Type B pancreatic cell (in vitro differentiated cells): ENCODE results near the gene SYNE3. TPM values are rescaled to one million over a fixed set of nuclear protein-coding genes. Genes with fewer than 3 reads are reported as not detected.

Experiments
- DNase-seq: peaks from one replicate; pipeline ENCODE4 v3.0.0; 2021; ENCODE audit warnings: mixed read lengths; ENCODE audit not compliant: unreplicated experiment; ENCODE audit errors: extremely low spot score
- H3K27ac Mint-ChIP-seq: 2 replicates; pipeline ENCODE4 v1.8.0; 2021; ENCODE audit warnings: mild to moderate bottlenecking, mixed read lengths
- H3K27me3 Mint-ChIP-seq: 2 replicates; pipeline ENCODE4 v1.8.0; 2021; ENCODE audit warnings: mixed read lengths
- H3K36me3 Mint-ChIP-seq: 2 replicates; pipeline ENCODE4 v1.8.0; 2021; ENCODE audit warnings: mixed read lengths
- H3K4me1 Mint-ChIP-seq: one replicate; pipeline ENCODE4 v1.8.0; 2021; ENCODE audit warnings: mixed read lengths; ENCODE audit not compliant: unreplicated experiment
- H3K4me3 Mint-ChIP-seq: 2 replicates; pipeline ENCODE4 v1.8.0; 2021; ENCODE audit warnings: mild to moderate bottlenecking, mixed read lengths
- H3K9me3 Mint-ChIP-seq: 2 replicates; pipeline ENCODE4 v1.8.0; 2021; ENCODE audit warnings: mixed read lengths
- total RNA-seq: library from RNA; stranded (reverse); gene quantifications from 2 replicates; pipeline ENCODE4 v1.2.1, GENCODE V29; 2021; ENCODE audit warnings: low replicate concordance
- TF ChIP-seq, protein P1 (sequence below): fragments of 200-600 bp; sonication (generic); conservative IDR thresholded peaks from 2 replicates; pipeline ENCODE4 v1.5.0; 2021; ENCODE audit warnings: antibody characterized with exemption, mild to moderate bottlenecking

The SYNE3 gene
- total RNA-seq, 1 donor from 2014 or later: 0.65 TPM

DNA sequence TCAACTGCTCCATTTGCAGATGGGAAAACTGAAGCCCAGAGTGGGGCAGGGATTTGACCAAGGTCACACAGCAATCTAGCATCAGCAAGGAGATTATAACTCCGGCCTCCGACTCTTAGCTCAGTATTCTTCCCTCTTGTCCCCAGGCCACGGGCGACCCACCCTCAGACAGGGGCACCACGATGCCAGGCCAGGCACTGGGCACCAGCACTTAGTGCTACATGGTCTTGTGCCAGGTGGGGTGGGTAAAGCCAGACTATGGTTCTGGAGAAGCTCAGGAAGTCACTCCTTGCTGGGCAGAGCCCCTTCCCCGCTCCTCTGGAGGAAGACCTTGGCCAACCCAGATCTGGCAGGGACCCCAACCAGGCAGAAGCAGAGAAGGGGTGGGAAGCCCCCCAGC, 41.5 kb downstream of the SYNE3 start:
- Mint-ChIP-seq H3K4me1 (peaks cover 4% of the 10 kb centered on the region), H3K27me3 (peaks cover 13% of the 10 kb centered on the region), H3K36me3 (no peaks in the 10 kb centered on the region), H3K9me3 (no peaks in the 10 kb centered on the region), H3K27ac (no peak overlapping the region), H3K4me3 (no peak overlapping the region)
- TF ChIP-seq, protein P1, sequence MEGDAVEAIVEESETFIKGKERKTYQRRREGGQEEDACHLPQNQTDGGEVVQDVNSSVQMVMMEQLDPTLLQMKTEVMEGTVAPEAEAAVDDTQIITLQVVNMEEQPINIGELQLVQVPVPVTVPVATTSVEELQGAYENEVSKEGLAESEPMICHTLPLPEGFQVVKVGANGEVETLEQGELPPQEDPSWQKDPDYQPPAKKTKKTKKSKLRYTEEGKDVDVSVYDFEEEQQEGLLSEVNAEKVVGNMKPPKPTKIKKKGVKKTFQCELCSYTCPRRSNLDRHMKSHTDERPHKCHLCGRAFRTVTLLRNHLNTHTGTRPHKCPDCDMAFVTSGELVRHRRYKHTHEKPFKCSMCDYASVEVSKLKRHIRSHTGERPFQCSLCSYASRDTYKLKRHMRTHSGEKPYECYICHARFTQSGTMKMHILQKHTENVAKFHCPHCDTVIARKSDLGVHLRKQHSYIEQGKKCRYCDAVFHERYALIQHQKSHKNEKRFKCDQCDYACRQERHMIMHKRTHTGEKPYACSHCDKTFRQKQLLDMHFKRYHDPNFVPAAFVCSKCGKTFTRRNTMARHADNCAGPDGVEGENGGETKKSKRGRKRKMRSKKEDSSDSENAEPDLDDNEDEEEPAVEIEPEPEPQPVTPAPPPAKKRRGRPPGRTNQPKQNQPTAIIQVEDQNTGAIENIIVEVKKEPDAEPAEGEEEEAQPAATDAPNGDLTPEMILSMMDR: no peak
- DNase-seq: no peak

DNA sequence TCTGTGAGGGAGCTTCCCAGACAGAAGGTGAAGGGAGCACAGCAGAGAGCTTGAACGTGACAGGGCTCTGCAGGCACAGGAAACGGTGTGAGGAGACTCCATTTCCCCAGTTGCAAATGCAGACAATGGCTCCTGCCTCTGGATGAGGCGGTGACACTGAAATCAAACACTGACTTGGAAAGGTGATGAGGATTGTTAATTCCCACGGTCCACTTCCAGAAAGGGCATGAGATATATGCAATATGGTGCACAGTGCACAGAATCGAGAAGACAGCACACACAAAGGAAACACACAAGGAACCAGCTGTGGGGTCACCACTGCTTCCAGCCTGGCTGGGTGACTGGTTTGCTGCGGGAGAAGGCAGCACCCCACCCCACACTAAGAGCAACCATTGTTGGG, 42.0 kb downstream of the SYNE3 start:
- H3K4me1 Mint-ChIP-seq: peaks cover 4% of the 10 kb centered on the region
- no peak for DNase-seq
- H3K4me3 Mint-ChIP-seq: no peak overlapping the region
- TF ChIP-seq, protein P1: no peak
- H3K27ac Mint-ChIP-seq: no peak overlapping the region
- peaks cover 13% of the 10 kb centered on the region for H3K27me3 Mint-ChIP-seq
- H3K9me3 Mint-ChIP-seq: no peaks in the 10 kb centered on the region
- H3K36me3 Mint-ChIP-seq: no peaks in the 10 kb centered on the region

DNA sequence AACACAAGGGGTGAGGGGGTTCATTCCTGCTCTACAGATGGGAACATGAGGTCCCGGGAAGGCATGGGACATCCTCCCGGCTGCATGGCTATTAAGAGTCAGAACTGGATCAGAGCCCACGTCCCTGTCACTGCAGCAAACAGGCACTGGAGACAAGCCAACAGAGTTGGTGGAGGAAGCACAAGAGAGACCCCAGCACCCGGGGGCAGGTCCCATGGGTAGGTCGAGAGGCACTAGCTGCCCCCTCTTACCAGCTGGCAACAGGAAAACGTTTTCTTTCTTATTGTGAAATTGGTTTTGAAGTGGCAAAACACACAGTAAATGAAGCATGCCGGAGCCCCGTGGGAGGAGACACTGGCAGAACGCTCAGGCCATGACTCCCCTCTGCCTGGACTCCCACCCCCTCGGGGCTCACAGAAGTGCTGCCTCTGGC, 43.6 kb downstream of the SYNE3 start:
- H3K27me3 Mint-ChIP-seq: peaks cover 13% of the 10 kb centered on the region
- H3K4me1 Mint-ChIP-seq: peaks cover 7% of the 10 kb centered on the region
- H3K36me3 Mint-ChIP-seq: no peaks in the 10 kb centered on the region
- TF ChIP-seq, protein P1: no peak
- H3K4me3 Mint-ChIP-seq: no peak overlapping the region
- no peak for DNase-seq
- no peaks in the 10 kb centered on the region for H3K9me3 Mint-ChIP-seq
- no peak overlapping the region for H3K27ac Mint-ChIP-seq

DNA sequence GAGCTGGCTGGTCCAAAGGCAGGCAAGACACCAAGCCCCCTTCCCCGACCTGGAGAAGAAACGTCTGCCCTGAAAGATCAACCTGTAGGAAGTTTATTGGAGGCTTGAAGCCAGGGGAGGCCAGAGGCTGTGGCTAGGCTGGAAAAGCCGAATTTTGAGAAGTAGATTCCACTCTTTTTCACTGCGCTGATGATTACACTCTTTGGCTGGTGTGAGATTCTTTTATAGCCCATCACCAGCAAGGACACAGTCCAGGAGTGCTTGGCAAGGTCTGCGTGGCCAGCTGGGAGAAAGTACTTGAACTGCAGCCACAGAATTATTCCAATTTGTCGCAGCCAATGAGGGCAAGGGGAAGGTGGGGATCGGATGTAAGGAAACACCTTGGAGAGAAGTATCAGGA, 45.0 kb downstream of the SYNE3 start:
- TF ChIP-seq, protein P1: no peak
- DNase-seq: no peak
- Mint-ChIP-seq H3K9me3 (no peaks in the 10 kb centered on the region), H3K27me3 (peaks cover 19% of the 10 kb centered on the region), H3K27ac (no peak overlapping the region), H3K4me1 (peaks cover 7% of the 10 kb centered on the region), H3K36me3 (no peaks in the 10 kb centered on the region), H3K4me3 (no peak overlapping the region)

DNA sequence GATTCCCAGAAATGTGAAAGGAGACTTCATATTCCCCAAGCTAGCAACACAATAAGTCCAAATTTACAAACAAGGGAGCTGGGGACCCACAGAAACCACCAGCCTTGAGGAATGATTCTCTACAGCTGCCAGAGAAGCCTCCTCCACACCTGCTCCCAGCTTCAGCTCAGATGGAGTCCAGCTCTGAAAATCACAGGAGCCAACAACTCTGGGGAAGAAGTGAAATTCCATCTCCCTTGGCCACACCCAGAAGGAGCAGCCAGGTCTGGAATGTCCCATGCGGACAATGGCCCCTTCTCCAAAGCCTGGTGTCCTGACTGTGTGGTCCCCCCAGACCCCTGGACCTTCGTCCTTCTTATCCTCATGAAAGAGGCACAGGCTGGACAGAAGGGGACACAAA, 45.4 kb downstream of the SYNE3 start:
- Mint-ChIP-seq H3K4me3 (no peak overlapping the region), H3K27me3 (peaks cover 19% of the 10 kb centered on the region), H3K36me3 (no peaks in the 10 kb centered on the region), H3K4me1 (peaks cover 7% of the 10 kb centered on the region), H3K9me3 (no peaks in the 10 kb centered on the region), H3K27ac (no peak overlapping the region)
- TF ChIP-seq, protein P1: no peak
- DNase-seq: no peak

DNA sequence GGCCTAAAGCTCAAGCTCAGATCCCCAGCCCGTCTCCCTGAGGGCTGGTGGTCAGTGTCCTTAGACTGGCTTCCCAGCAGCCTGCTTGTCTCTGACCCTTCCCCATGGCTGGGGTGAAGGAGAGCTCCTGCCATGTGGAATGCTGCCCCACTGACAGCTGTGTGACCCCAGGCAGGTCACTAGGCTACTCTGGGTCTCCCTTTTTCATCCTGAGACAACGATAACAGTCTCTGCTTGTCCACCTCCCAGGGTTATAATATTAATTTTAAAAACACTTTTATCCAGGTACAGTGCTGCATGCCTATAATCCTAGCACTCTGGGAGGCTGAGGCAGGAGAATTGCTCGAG, 47.3 kb downstream of the SYNE3 start:
- Mint-ChIP-seq H3K27ac (no peak overlapping the region), H3K4me3 (no peak overlapping the region), H3K9me3 (no peaks in the 10 kb centered on the region), H3K4me1 (peaks cover 7% of the 10 kb centered on the region), H3K36me3 (no peaks in the 10 kb centered on the region), H3K27me3 (peaks cover 30% of the 10 kb centered on the region)
- TF ChIP-seq, protein P1: no peak
- DNase-seq: no peak
